Activated CD4-positive, alpha-beta memory T cell treated with anti-CD3 and anti-CD28 coated beads, Interleukin-2, amount 10 ng/mL, durations not matched to agents 7 days and 5 days (primary cell): ENCODE measurements around the gene UCP1. TPM values are rescaled to one million over a fixed set of nuclear protein-coding genes. Genes with fewer than 3 reads are reported as not detected.

Experiments used
- CTCF ChIA-PET: fragments of 350-600 bp; sonication (Branson Sonifier 250); formaldehyde crosslinking; loops from one replicate; lab custom pipeline; 2021; ENCODE audit warnings: antibody characterized with exemption, inconsistent platforms; lab: Charles Lee
- POLR2A ChIA-PET: fragments of 350-600 bp; sonication (Branson Sonifier 250); formaldehyde crosslinking; loops from one replicate; lab custom pipeline; 2021; ENCODE audit warnings: antibody characterized with exemption; lab: Charles Lee
- DNase-seq: peaks from one replicate; pipeline ENCODE4 v3.0.0-alpha.2; 2020
- H3K27ac Mint-ChIP-seq: one replicate; pipeline ENCODE4 v1.8.0; 2021; ENCODE audit warnings: mild to moderate bottlenecking, mixed read lengths
- H3K27me3 Mint-ChIP-seq: one replicate; pipeline ENCODE4 v1.8.0; 2021; ENCODE audit warnings: mixed read lengths
- H3K36me3 Mint-ChIP-seq: one replicate; pipeline ENCODE4 v1.8.0; 2021; ENCODE audit warnings: low read depth, mixed read lengths
- H3K4me1 Mint-ChIP-seq: one replicate; pipeline ENCODE4 v1.8.0; 2021; ENCODE audit warnings: mixed read lengths
- H3K4me3 Mint-ChIP-seq: one replicate; pipeline ENCODE4 v1.8.0; 2021; ENCODE audit warnings: mild to moderate bottlenecking, mixed read lengths
- H3K9me3 Mint-ChIP-seq: one replicate; pipeline ENCODE4 v1.8.0; 2021; ENCODE audit warnings: mixed read lengths
- total RNA-seq, 2 experiments: library from RNA; stranded (reverse); gene quantifications; one replicate each; pipeline ENCODE4 v1.2.3, GENCODE V29; 2021

The UCP1 gene
- total RNA-seq, 2 experiments from 2014 or later: not detected

DNA sequence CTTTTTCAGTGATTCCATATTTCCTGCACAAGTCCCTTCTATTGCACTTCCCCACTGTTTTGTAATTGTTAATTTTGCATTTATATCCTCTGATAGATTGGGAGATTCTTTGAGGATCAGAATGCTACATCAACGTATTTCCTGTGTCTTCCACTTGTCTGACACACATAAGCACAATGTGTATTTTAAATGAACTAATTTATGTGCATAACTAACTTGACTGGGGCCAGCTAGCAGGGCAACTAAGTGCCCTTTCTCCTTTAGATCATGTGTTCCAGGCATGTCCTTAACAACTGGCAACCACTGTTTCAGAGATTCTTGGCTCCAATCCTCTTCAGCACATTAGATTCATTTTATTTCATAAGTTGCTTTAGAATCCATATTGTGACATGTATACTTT, 15.7 kb upstream of the UCP1 start:
- POLR2A ChIA-PET: no interaction called here
- H3K4me3 Mint-ChIP-seq: no peak overlapping the region
- H3K9me3 Mint-ChIP-seq: no peaks in the 10 kb centered on the region
- no peak overlapping the region for H3K27ac Mint-ChIP-seq
- CTCF ChIA-PET: no interaction called here
- H3K4me1 Mint-ChIP-seq: no peaks in the 10 kb centered on the region
- H3K27me3 Mint-ChIP-seq: peaks cover 25% of the 10 kb centered on the region
- no peaks in the 10 kb centered on the region for H3K36me3 Mint-ChIP-seq
- DNase-seq: no peak

DNA sequence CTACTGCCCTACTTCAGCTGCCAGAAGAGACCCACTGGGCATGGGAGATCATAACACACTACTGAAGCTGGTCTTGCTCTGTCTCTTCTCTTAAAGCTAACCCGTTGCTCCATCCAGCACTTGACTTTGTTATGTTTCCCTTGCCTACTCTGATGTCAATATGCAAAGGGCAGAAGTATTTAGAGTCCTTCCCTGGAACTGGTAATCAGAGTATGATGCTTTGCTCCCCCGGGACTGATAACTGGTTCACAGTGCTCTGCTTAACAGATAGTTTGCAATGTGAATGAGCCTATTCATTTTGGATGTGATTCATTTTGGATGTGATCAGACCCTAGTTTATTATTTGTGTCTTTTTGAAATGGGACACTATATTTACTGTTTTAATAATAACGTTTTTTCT, 12.3 kb upstream of the UCP1 start:
- peaks cover 40% of the 10 kb centered on the region for H3K27me3 Mint-ChIP-seq
- no peak for DNase-seq
- POLR2A ChIA-PET: no interaction called here
- H3K4me1 Mint-ChIP-seq: no peaks in the 10 kb centered on the region
- no peaks in the 10 kb centered on the region for H3K36me3 Mint-ChIP-seq
- CTCF ChIA-PET: interaction anchor here (0.7 kb wide), 1 partner anchor 29 kb away, joined by 3 read pairs; no protein-coding TSS in a partner anchor
- H3K4me3 Mint-ChIP-seq: no peak overlapping the region
- H3K9me3 Mint-ChIP-seq: no peaks in the 10 kb centered on the region
- no peak overlapping the region for H3K27ac Mint-ChIP-seq

DNA sequence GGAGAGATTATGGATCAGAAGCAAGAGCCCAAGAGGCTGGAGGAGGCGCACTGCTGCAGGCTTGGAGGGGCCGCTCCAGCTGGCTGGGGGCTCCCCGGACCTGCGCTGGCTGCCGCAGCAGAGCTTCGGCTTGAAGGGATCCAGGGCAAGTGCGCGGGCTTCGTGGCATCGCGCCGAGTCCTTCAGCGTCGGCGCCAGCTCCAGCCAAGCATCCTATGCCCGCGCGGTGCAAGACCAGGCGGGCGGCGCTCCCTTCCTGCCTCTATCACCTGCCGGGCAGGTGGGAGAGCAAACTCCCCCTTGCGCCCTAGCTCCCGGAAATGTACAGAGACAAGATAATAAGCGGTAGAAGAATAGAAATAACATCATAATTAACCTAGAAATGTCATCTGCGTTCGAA, 10.5 kb upstream of the UCP1 start:
- DNase-seq: no peak
- Mint-ChIP-seq H3K4me1 (no peaks in the 10 kb centered on the region), H3K27ac (no peak overlapping the region), H3K4me3 (no peak overlapping the region), H3K36me3 (no peaks in the 10 kb centered on the region), H3K9me3 (no peaks in the 10 kb centered on the region), H3K27me3 (peaks cover 37% of the 10 kb centered on the region)
- ChIA-PET POLR2A (no interaction called here), CTCF (no interaction called here)

DNA sequence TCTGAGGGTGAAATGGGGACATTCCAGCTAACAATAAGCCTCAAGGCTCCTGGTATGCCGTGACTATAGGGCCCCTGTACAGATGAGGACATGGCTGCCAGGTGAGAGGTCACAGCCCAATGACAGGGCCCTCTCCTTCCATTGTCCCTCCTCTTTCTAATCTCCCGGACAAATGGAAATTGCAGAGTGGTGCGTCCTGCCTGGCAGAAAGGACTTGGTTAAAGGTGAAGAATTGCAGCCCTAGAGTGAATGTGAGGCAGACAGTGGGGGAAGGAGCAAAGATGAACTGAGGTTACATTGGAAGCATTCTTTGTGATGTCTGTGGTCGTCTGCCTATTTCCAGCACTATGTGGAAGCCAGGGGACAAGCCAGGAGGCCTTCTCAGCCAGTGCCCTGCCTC, 6.7 kb upstream of the UCP1 start:
- ChIA-PET CTCF (interaction anchor here (0.7 kb wide), 1 partner anchor 32 kb away, joined by 3 read pairs; no protein-coding TSS in a partner anchor), POLR2A (no interaction called here)
- Mint-ChIP-seq H3K4me1 (no peaks in the 10 kb centered on the region), H3K27ac (no peak overlapping the region), H3K27me3 (peaks cover 52% of the 10 kb centered on the region), H3K4me3 (no peak overlapping the region), H3K9me3 (no peaks in the 10 kb centered on the region), H3K36me3 (no peaks in the 10 kb centered on the region)
- DNase-seq: no peak

DNA sequence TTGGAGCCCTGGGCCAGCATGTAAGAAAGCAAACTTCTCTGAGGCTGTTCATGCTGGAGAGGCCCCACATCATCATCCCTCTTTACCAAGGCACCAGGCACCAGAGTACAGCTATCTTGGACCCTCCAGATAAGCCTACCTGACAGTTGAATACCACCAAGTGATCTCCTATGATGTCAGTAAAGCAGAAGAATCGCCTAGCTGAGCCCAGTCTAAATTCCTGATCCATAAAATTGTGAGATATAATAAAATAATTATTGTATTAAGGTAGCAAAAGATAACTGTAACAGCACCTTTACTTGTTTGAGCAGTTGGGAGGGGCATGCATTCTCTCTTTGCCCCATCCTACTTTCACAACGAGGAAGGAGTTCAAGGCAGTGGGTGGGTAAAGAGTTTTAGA, 2.9 kb upstream of the UCP1 start:
- H3K27ac Mint-ChIP-seq: no peak overlapping the region
- H3K36me3 Mint-ChIP-seq: peaks cover 2% of the 10 kb centered on the region
- peaks cover 2% of the 10 kb centered on the region for H3K4me1 Mint-ChIP-seq
- ChIA-PET CTCF (no interaction called here), POLR2A (no interaction called here)
- no peak overlapping the region for H3K4me3 Mint-ChIP-seq
- DNase-seq: no peak
- H3K9me3 Mint-ChIP-seq: no peaks in the 10 kb centered on the region
- peaks cover 37% of the 10 kb centered on the region for H3K27me3 Mint-ChIP-seq

DNA sequence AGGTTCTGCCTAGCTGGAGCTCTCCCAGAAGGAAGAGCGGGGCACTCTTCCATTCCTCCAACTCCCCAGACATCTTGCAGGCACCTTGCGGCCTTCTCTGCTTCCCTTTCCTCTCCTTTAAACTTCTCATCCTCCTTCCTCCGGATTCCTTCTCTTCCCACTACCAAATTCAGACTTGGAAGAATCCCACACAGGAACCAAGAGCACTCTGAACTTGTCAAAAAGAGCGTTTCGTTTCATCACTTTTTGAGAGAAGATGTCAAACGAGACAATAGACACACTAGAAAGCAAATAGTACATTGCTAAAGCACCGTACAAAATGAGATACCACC, 512 bp upstream of the UCP1 start:
- H3K4me3 Mint-ChIP-seq: no peak overlapping the region
- H3K27ac Mint-ChIP-seq: no peak overlapping the region
- no peak for DNase-seq
- POLR2A ChIA-PET: no interaction called here
- H3K4me1 Mint-ChIP-seq: peaks cover 2% of the 10 kb centered on the region
- no peaks in the 10 kb centered on the region for H3K9me3 Mint-ChIP-seq
- peaks cover 34% of the 10 kb centered on the region for H3K27me3 Mint-ChIP-seq
- peaks cover 2% of the 10 kb centered on the region for H3K36me3 Mint-ChIP-seq
- CTCF ChIA-PET: no interaction called here

DNA sequence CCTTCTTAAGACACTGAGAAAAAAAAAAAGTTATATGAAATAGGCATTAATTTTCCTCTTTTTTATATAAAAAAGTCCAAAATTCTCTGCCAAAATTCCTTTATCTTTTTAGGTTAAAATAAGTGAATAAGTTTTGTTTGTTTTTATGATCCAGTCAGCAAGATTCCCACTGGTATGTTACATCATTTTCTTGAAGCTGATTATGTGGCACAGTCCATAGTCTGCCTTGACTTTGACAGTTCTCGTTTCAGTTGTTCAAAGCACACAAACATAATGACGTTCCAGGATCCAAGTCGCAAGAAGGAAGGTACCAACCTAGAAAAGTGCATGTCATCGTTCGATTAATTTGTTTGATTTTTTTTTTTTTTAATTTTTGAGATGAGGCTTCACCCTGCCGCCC, 9.1 kb downstream of the UCP1 start:
- CTCF ChIA-PET: no interaction called here
- no peaks in the 10 kb centered on the region for H3K9me3 Mint-ChIP-seq
- H3K4me1 Mint-ChIP-seq: peaks cover 11% of the 10 kb centered on the region
- no peak overlapping the region for H3K27ac Mint-ChIP-seq
- H3K36me3 Mint-ChIP-seq: no peaks in the 10 kb centered on the region
- H3K27me3 Mint-ChIP-seq: peaks cover 24% of the 10 kb centered on the region
- DNase-seq: no peak
- POLR2A ChIA-PET: no interaction called here
- no peak overlapping the region for H3K4me3 Mint-ChIP-seq

DNA sequence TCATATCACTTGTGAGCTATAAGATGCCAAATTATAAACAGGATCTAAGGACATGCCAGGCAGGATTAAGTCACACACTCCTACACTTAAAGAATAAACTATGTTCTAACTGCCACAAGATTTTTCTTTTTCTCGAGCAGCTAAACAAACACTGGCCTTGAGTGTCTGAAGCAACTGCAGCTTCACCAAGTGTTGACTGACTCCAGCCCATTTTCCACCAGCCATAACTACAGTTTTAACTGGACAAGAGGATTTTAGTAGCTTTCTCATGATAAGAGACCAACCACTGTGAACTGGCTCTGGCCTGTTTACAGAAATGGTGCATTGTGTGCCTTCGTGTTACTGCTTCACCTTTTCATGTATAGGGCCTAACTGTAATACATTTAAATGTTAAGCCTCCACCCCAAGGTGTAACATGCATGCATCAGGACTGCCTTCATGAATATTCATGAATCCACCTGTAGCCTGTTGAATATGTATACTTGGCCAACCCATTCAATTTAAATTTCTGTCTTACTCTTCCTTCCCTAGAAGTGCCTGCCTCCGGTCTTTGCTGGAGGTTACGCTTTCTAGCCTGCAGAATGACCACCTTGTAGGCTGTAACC, 10.8 kb downstream of the UCP1 start:
- H3K27ac Mint-ChIP-seq: no peak overlapping the region
- ChIA-PET POLR2A (no interaction called here), CTCF (no interaction called here)
- no peak for DNase-seq
- no peaks in the 10 kb centered on the region for H3K9me3 Mint-ChIP-seq
- H3K4me1 Mint-ChIP-seq: peaks cover 11% of the 10 kb centered on the region
- peaks cover 21% of the 10 kb centered on the region for H3K27me3 Mint-ChIP-seq
- no peak overlapping the region for H3K4me3 Mint-ChIP-seq
- H3K36me3 Mint-ChIP-seq: no peaks in the 10 kb centered on the region

DNA sequence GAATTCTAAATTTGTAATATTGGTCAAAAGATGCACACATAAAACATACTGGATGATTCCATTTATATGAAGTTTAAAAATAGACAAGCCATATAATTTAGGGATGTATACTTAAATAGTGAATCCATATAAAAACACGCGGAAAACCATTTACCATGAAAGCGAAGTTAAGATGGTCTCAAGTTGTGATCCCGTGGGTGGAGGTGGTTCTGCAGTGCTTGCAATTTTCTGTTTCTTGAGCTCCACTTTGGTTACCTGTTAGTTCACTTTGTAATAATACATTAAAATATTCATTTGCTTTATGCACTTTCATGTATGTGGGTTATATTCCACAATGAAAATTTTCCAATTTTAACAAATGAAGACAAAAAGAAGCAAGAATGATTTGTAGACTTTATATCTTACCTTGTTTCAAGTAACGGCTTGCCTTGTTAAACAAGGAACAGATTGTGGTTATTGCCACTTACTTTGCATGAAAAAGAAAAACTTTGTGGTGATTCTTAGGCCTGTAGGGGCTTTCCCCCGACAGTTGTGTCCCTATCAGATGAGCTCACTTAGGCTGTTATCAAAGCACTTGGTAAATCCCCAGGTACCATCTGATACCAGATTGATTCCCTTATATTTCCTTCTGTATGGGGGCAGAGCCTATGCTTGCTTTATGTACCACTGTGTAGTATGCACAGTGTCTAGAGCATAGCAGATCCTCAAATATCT, 12.2 kb downstream of the UCP1 start:
- Mint-ChIP-seq H3K36me3 (no peaks in the 10 kb centered on the region), H3K27me3 (peaks cover 15% of the 10 kb centered on the region), H3K9me3 (no peaks in the 10 kb centered on the region), H3K4me1 (peaks cover 11% of the 10 kb centered on the region), H3K27ac (no peak overlapping the region), H3K4me3 (no peak overlapping the region)
- POLR2A ChIA-PET: no interaction called here
- CTCF ChIA-PET: interaction anchor here (1.0 kb wide), 1 partner anchor 32 kb away, joined by 3 read pairs; the partner anchor contains the start of gene ELMOD2
- no peak for DNase-seq

DNA sequence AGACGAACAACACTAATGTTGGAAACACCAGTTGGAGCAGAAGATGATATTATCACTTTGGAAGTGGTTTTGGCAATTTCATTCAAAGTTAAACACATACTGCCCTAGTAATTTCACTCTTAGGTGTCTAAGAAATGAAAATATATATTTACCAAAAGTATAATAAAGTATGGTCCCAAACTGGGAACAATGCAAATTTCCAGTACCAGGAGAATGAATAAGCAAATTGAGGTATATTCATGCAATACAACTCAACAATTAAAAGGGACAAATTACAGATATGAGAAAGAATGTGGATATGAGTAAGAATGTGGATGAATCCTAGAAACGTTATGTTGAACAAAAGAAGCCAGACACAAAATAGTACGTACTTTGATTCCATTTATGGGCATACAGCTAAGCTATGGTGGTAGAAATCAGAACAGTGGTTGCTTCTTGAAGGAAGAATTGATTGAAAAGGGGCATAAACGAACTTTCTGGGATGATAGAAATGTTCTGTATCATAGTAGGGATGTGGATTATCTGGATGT, 34.7 kb downstream of the UCP1 start:
- no peaks in the 10 kb centered on the region for H3K9me3 Mint-ChIP-seq
- H3K4me1 Mint-ChIP-seq: peaks cover 3% of the 10 kb centered on the region
- ChIA-PET POLR2A (no interaction called here), CTCF (interaction anchor here (0.8 kb wide), 1 partner anchor 10 kb away, joined by 3 read pairs; the partner anchor contains the start of gene ELMOD2)
- DNase-seq: no peak
- H3K36me3 Mint-ChIP-seq: peaks cover 10% of the 10 kb centered on the region
- no peaks in the 10 kb centered on the region for H3K27me3 Mint-ChIP-seq
- no peak overlapping the region for H3K4me3 Mint-ChIP-seq
- H3K27ac Mint-ChIP-seq: no peak overlapping the region

DNA sequence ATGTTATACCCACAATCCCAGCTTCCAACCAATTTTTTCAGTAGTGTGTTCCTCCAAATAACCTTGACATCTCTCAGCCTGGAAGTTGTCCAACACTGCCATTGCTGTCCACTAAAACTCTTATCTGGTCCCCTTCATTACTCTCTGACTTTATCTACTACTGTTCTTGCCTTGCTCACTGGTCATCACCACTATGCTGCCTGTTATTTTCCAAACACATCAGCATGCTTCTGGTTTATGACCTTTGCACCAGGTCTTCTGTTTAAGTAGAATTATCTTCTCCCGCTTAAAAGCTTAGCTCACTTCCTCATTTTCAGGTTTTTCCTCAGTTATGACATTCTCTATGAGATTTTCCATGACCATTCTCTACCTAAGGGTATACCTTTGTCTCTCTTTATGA, 39.3 kb downstream of the UCP1 start:
- peaks cover 12% of the 10 kb centered on the region for H3K4me1 Mint-ChIP-seq
- H3K27me3 Mint-ChIP-seq: no peaks in the 10 kb centered on the region
- H3K4me3 Mint-ChIP-seq: no peak overlapping the region
- ChIA-PET POLR2A (no interaction called here), CTCF (no interaction called here)
- H3K9me3 Mint-ChIP-seq: no peaks in the 10 kb centered on the region
- H3K27ac Mint-ChIP-seq: no peak overlapping the region
- peaks cover 26% of the 10 kb centered on the region for H3K36me3 Mint-ChIP-seq
- no peak for DNase-seq

DNA sequence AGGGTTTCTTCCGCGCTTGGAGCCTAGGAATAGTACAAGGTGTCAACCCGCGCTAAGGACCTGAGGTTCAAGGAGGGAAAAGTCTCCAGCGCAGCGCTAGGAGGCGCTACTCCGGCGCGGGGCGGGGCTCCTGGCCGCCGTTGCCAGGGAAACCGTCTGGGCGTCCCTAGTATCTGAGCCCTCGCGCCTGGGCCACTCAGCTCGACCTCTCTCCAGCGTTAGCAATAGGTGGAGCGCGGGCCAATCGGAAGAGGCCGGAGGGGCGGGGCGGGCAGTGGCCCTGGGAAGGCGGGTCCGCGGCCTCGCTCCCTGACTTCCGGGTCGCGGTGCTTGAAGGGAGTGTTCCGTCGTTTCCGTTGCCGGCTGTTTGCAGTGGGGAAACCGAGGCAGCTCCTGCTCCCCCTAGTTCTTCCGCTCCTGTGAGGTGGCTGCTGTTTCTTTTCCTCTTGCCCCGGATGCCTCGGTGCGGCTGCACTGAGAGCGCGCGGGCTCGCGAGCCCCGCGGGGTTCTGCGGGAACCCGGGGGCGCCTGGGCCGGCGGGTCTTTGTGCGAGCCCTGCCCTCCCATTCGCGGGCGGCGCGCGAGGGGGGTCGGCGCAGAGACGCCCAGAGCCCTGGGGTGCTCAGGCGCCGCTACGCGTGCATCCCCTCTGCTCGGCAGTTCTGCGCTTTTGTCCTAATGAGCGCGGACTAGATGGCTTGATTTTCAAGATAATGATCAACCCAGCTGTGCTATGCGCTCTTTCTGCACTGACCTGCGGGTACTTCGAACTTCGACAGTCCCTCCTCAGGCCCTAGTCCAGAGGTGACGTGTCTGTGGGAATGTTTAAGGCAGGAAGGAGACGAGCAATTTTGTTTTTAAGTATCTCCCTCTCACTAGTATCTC, 44.7 kb downstream of the UCP1 start, which contains the start of gene ELMOD2:
Gene ELMOD2, plus strand, starts transcription at position 312 of the 886 bp plus-strand sequence. CDS start 1,261 bp downstream, outside the sequence.
- peaks cover 21% of the 10 kb centered on the region for H3K4me1 Mint-ChIP-seq
- ChIA-PET POLR2A (interaction anchor here (0.6 to 1.8 kb wide), 8 partner anchors 13 to 1482 kb away, joined by 3 to 12 read pairs (median 4); partner anchors contain the start of gene SCOC), CTCF (interaction anchor here (0.7 to 2.8 kb wide), 14 partner anchors 9 to 164 kb away, joined by 3 to 36 read pairs (median 4); partner anchors contain the start of genes MGAT4D and SCOC)
- peak within 1 kb of the TSS; percentile 52 for H3K27ac Mint-ChIP-seq
- H3K9me3 Mint-ChIP-seq: no peaks in the 10 kb centered on the region
- peaks cover 17% of the 10 kb centered on the region for H3K36me3 Mint-ChIP-seq
- H3K27me3 Mint-ChIP-seq: no peaks in the 10 kb centered on the region
- peak within 1 kb of the TSS; percentile 81 for H3K4me3 Mint-ChIP-seq
- DNase-seq: peak; percentile 98
